GM18507 (cell line): ENCODE results near the gene PHIP.

Source experiments
- DNase-seq: peaks from one replicate; pipeline ENCODE4 v3.0.0; 2011; ENCODE audit warnings: low read depth; ENCODE audit not compliant: insufficient read length; ENCODE audit errors: extremely low spot score
- FAIRE-seq: peaks from 2 replicates; lab custom pipeline; 2011; peaks lifted over from hg19 to GRCh38; lab: Jason Lieb, UNC

PHIP gene

DNA sequence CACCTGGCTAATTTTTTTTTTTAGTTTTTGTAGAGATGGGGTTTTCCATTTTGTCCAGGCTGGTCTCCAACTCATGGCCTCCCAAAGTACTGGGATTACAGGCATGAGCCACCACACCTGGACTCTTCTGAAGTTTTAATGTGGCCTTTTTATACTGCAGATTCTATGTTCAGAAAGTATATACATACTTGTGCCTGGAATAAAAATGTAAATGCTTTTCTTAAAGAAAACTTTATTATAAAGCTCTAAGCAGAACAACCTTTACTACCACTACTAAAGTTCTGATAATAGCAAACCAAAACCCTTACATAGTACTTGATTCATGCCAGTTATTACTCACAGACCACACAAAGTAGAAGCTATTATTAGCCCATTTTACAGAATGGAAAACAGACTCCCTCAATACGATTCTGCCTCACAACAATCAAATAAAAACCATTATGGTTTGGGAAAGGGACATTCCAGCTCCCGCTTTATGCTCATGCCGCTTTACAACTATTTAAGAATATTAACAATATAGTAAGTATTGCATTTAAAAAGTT is 5.3 kb downstream of the PHIP start:
- DNase-seq: no peak
- peak; percentile 67 for FAIRE-seq

DNA sequence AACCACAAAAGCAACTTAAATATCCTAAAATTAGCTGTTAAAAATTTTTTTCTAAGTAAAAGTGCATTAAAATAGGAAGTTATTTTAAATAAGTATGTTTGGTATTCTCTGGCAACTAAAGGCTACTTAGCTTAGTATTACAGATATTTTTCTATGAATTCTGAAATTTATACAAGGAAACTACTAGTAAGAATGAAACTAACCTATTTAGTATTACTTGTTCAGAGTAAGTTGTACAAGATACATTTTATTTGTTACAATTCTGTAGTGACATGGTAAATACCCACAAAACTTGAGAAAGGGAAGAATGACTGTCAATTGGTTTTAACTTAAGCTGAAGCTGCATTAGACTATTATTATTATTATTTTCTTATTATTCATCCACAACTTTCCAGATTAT is 6.5 kb downstream of the PHIP start:
- DNase-seq (no peak), FAIRE-seq (no peak)

DNA sequence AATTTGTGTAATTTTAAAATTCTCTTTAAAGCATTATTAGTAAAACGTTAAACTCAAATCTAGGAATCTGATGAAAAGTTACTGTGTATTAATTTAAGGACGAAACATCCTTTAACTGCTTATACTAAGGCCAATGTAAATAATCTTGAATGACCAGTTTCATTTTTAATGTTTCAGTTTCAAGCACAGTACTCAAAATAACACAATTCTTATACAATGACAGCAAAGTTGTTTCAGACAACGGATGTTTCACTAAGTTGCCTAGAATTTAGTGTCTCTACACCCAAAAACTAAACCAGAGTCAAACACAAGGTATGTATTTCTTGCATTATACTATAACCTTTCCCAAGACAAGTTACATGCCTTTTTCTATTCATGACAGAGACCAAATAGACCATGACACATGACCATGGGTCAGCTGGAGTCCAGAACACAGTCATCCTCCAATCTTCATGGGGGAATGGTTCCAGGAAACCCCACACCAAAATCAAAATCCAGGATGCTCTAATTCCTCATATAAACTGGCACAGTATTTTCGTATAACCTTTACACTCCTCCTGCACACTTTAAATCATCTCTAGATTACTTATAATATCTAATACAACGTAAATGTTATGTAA is 7.7 kb downstream of the PHIP start:
- DNase-seq: no peak
- peak; percentile 89 for FAIRE-seq

DNA sequence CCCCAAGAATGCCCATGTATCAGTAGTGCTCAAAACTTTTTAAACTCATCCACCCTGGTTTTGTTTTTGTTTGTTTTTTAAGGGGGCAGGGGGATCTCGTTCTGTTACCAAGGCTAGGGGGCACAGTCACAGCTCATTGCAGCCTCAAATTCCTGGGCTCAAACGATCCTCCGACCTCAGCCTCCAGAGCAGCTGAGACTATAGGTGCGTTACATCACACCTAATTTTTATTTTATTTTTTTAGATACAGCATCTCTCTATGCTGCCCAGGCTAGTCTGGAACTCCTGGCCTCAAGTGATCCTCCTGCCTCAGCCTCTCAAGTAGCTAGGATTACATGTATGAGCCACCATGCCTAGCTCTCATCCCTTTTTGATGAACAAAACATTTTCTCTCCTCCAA is 11.2 kb downstream of the PHIP start:
- FAIRE-seq: no peak
- DNase-seq: no peak

DNA sequence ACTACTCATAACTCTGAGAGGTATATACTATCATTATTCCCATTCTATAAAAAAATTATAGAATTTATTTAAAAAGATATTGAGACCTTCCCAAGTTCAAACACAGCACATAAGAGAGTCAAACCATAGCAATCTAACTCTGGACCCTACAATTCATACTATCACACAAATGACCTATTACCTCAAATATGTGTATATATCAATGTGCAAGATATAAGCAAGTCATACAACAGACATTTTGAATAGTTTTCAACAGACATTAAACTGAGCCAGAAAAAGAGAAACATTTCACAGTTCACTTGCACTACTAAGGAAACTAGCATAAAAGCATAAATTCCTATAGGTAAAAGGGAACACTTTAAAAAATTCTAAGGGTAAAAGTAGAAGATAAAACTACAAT is 11.7 kb downstream of the PHIP start:
- FAIRE-seq: no peak
- DNase-seq: no peak

DNA sequence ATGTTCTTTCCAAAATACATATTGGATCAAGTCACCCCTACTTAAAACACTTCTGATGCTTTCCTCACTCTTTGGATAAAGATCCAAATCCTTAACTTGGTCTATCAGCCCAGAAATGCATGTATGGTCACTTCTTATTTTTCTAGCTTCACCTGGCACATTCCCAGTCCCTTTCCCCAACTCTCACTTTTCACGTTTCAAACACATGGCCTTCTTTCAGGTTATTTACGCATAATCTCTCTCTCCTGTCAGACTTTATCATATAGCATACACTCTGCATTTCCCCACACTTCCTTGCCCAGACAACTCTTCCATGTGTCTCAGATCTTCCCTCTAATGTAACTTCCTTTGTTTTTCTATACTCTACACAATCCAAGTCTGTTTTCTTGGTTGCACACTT is 12.8 kb downstream of the PHIP start:
- DNase-seq: no peak
- no peak for FAIRE-seq

DNA sequence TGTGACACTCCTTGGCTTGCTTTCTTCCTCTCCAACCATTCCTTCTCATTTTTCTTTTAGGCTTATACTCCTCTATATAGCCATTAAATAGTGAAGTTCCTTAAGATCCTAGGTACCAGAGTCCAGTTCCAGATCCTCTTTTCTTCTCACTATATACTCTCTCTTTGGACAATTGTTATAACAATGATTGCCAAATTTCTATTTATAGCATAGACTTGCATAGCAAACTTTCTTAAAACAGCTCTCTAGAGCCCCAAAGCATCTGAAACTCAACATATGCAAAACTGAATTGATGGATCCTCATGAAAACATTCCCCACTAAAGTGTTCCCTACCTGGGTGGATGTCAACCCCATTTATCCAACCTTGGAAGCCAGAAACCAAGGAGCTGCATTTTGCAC is 13.4 kb downstream of the PHIP start:
- DNase-seq (no peak), FAIRE-seq (peak; percentile 12)

DNA sequence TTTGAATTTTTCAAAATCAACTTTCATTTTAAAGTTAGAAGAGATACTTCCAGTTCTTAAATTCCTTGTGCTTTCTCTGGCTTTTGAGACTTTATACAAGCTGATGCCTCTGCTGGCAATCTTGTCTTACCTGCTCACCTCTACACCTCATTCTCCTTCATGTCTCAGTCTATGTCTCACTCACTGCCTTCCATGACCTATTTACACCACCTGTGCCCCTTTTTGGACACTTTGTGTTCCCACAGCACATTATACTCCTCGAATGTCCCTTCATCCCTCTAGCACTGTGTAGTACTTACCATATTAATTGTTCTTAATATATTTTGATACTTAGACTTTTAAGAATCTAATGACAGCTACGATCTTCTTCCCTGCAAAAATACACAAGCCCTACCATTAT is 15.3 kb downstream of the PHIP start:
- FAIRE-seq (no peak), DNase-seq (no peak)

DNA sequence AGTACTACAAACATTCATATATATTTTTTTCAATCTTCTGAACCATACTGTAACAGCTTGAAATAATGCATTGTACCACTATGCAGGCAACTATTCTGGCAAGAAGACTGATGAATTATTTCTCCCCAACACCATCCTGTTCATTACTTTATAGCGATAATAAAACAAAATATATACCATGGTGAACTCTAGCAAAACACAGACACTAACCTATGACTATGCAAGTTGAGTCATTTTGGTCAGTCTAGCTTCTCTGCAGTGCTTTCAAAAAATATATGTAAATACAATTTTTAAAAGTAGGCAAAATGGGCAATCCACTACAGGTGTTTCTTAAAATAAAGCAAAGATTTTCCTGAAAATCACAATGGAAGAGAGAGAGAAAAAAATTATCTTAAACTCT is 20.3 kb downstream of the PHIP start:
- FAIRE-seq (no peak), DNase-seq (no peak)

DNA sequence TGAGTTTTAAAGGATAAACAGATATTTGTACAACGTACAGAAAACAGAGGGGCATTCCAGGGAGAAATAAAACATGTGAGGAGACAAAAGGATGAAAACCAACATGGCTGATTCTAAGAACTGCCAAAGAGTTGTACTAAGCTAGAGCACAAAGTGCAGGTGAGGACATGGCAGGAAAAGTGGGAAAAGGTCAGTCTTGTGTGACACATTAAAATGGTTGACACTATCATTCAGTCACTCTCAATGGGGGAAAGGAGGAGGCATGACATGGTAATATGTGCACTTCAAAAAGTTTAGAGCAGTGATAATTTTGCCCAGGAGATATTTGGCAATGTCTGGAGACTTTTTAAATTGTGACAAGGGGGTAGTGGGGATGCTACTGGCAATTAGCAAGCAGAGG is 21.8 kb downstream of the PHIP start:
- FAIRE-seq (no peak), DNase-seq (no peak)

DNA sequence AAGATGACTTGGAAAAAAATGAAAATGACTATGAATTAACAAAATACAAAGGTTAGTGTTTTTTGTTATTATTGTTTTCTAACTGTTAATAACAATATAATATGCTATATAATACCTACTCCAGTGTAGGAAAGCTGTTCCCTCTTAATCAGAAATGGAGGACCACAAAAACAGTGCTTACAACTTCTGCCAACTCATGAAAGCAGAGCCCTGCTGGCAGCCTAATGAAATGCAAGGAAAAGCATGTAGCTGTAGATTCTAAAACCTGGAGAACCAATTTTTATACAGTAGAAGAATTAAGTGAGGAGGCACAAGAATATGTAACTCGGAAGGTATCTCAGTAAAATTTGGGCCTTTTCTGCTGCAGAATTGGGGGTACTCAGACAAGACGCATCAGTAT is 29.4 kb downstream of the PHIP start:
- FAIRE-seq: no peak
- DNase-seq: no peak

DNA sequence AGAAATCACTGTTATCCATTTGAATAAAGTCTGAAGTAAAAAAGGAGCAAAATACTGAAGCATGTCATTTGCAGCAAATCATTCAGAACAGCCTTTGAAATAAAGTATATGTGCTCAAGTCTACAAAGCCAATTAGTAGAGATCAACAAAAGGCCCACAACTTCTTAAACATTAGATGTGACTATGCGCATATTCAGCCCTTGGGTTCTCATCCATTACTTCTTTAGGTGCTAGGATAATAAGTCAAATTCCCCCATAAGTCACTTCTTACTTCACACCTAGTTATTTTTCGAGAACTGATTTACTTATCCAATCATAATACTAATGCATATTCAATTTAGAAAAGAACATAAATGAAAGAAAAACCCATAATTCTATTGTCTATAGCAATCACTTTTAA is 31.0 kb downstream of the PHIP start:
- FAIRE-seq (no peak), DNase-seq (no peak)

DNA sequence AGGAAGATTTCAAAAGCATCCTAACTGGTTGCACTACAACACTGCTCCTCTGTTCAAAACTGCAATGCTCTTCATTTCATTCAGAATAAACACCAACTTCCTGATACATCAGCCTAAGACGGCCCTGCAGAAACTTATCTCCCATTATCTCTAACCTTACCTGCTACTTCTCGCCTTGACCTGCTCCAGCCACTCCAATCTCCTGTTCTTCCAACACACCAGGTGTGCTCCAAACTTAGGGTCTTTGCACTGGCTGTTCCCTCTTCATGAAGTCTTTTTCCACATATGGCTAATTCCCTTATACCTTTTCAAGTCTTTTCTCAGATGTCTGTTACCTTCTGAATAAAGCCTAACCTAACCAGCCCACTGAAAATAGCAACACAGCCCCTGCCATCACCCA is 32.1 kb downstream of the PHIP start:
- DNase-seq (no peak), FAIRE-seq (no peak)

DNA sequence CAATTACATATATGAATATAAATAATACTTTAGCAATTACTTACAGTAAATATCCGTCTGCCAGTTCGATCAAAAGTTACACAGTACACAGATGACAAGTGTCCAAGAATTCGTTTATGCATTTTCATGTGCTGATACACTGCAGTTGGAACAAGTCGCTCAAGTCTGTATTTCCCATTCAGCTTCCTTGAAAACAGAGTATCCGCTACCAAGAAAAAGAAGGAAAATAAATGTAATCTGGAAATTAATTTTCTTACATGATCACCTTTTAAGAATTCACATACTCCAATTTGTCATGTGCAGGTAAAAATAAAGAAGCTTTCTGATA is 35.3 kb downstream of the PHIP start:
- DNase-seq (no peak), FAIRE-seq (peak; percentile 15)

DNA sequence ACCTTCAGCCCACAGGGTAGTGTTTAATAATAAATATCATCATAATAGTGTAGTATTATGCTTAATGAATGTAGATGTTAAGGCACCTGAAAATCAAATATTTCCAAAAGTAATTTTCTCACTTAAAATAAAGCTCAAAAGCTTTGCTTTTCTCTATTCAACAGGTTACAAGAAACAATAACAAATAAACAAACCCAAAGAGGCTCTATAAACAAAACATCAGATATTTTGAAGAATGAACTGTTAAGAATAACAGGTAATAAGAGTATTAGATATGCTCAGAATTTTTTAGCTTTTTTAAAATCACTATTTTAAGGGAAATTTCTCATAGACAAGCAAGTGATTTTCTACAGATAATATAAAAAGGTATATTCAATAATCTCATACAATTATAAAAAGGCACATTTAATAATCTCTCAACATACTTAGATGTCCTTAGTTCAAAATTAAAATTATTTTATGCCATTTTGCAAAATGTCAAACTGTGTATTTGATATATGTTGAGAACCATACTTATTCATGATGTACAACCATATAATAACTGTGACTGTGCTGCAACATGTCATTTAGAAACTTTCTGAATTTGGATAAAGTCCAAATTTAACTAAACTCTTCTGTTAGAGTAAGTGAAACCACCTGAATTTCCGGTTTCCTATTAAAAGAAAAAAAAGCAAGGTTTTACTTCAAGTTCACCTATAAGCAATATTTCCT is 35.8 kb downstream of the PHIP start:
- FAIRE-seq (peak; percentile 59), DNase-seq (no peak)

DNA sequence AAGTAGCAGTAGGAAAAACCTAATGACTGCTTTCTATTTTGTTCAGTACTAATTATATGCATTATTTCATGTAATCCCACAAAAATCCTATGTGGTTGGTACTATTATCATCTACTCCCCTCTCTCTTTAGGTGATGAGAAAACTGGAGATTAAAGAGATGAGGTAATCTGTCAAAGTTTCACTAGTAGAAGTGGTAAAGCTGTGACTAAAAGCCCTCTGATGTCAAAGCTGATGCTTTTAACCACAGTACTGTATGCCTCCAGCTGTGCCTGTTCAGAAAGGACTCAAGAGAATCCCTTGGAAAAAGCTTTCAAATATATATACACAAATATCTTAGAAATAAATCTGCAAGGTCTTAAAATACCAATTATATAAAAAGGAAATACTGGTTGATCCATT is 38.0 kb downstream of the PHIP start:
- FAIRE-seq (peak; percentile 21), DNase-seq (no peak)

DNA sequence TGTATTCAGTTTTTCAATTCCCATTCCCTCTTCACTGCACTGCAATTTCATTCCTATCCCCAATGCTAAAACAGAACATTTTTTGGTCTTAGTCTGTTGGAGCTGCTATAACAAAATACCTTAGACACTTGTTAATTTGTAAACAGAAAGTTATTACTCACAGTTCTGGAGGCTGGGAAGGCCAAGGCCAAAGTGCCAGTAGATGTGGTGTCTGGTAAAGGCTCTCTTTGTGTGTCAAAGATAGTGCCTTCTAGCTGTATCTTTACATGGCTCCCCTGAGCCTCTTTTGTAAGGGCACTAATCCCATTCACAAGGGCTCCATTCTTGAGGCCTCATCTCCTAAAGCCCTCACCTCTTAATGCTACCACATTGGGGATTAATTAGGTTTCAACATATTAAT is 40.0 kb downstream of the PHIP start:
- FAIRE-seq (no peak), DNase-seq (no peak)

DNA sequence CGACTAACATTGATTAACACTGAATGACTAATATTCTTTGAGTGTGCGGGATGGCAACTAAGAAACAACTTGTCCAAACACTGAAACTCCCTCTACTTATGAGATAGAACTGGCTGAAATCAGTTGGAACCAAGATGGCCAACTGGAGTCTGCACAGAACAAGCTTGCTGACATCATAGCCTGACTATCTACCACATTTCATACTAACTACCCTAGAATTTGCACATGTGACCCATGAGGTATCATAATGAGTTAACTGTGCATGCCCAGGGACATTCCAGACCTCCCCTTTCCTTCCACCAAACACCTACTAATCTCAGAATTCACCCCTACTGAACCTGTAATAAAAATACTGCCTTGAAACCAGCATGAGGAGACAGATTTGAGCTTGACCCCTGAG is 43.2 kb downstream of the PHIP start:
- peak; percentile 66 for FAIRE-seq
- no peak for DNase-seq

DNA sequence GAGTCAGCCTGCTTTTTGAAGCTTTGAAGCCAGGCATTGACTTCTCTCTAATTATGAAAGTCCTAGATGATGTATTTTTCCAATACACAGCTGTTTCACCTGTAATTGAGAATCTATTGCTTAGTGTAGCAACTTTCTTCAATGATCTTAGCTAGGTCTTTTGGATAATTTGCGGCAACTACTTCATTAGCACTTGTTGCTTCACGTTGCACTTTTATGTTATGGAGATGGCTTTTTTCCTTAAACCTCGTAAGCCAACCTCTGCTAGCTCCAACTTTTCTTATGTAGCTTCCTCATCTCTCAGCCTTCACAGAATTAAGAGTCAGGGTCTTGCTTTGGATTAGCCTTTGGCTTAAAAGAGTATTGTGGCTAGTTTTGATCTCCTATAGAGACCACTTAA is 44.8 kb downstream of the PHIP start:
- no peak for FAIRE-seq

DNA sequence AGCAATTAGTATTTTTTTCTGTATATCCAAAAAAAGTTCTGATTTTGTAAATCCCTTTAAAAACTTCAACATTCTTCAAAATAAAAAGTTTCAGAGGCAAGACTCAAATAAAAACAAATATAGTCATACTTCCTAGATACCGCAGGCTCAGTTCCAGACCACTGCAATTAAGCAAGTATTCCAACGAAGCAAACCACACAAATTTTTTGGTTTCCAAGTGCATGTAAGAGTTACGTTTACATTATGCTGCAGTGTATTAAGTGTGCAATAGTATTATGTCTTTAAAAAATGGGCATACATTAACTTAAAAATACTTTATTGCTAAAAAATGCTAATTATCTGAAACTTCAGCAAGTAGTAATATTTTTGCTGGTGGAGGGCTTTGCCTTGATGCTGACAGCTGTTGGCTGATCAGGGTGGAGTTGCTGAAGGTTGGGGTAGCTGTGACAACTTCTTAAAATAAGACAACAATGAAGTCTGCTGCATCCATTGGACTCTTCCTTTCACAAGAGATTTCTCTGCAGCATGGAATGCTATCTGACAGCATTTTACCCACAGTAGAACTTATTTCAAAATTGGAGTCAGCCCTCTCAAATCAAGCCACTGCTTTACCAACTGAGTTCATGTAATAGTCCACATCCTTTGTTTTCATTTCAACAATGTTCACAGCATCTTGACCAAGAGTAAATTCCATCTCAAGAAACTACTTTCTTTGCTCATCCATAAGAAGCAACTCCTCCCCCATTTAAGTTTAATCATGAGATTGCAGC is 46.0 kb downstream of the PHIP start:
- no peak for FAIRE-seq
- DNase-seq: no peak

More for the DNA sequence above, 44.8 kb downstream of the PHIP start:
- DNase-seq: no peak

DNA sequence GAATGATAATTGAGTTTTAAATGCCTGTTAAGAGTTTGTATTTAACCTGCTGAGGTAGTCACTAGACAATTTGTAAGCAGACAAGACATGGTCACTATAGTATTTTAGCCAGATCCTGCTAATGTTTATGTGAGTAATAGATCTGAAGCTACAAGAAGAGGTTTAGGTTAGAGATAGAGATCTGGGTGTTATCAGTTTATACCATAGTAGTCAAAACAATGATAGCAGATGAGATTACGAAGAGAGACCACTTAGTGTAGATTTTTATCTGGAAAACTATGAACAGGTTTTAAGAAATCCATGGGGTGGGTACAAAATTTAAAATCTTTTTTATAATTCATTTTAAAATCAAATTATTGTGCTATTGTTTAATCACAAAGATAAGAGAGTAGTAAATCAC is 47.5 kb downstream of the PHIP start:
- DNase-seq (no peak), FAIRE-seq (no peak)
